Hippocampal formation (tissue), 2 donors: ENCODE measurements around the gene EFCC1.
A peak's percentile ranks its signal among the peaks of the same experiment; 100 is the strongest.
"Not testable (repeated sequence)": the region's sequence is repeated elsewhere in the genome, so short reads cannot be mapped to it uniquely, and the experiment has no call there.

Experiments
- DNase-seq, 2 donors: peaks; one replicate each; lab custom pipeline; 2025; lab: John Stamatoyannopoulos, UW

The EFCC1 gene

GRCh38 chr3:129077222-129077621, 76.1 kb downstream of the EFCC1 start:
- DNase-seq, result no peak

GRCh38 chr3:129078510-129078909, 77.4 kb downstream of the EFCC1 start:
- DNase-seq, result no peak

- no peak for DNase-seq
Measured at GRCh38 chr3:129081503-129081902, 80.4 kb downstream of the EFCC1 start.

- DNase-seq, result no peak
Measured at GRCh38 chr3:129082026-129082425, 80.9 kb downstream of the EFCC1 start.

- DNase-seq, result no peak
Measured at GRCh38 chr3:129084501-129084900, 83.4 kb downstream of the EFCC1 start.

GRCh38 chr3:129085165-129085715, 84.1 kb downstream of the EFCC1 start:
- no peak for DNase-seq

- DNase-seq, result no peak
Measured at GRCh38 chr3:129085818-129086217, 84.7 kb downstream of the EFCC1 start.

- no peak for DNase-seq
Measured at GRCh38 chr3:129087138-129087702, 86.1 kb downstream of the EFCC1 start.

- peak in 1 of 2 donors; percentile 33 for DNase-seq
Measured at GRCh38 chr3:129087904-129088303, 86.8 kb downstream of the EFCC1 start.

- DNase-seq, result not testable (repeated sequence)
Measured at GRCh38 chr3:129088312-129088711, 87.2 kb downstream of the EFCC1 start.
